Activated effector memory CD4-positive, alpha-beta T cell treated with Interleukin-2 at 50 U/mL for 16 hours (primary cell): ENCODE data around the gene SLC12A7.
"Not testable (repeated sequence)": the region's sequence is repeated elsewhere in the genome, so short reads cannot be mapped to it uniquely, and the experiment has no call there.

Source experiments
- DNase-seq: peaks from one replicate; pipeline ENCODE4 v3.0.0-alpha.2; 2020

Gene SLC12A7

DNA sequence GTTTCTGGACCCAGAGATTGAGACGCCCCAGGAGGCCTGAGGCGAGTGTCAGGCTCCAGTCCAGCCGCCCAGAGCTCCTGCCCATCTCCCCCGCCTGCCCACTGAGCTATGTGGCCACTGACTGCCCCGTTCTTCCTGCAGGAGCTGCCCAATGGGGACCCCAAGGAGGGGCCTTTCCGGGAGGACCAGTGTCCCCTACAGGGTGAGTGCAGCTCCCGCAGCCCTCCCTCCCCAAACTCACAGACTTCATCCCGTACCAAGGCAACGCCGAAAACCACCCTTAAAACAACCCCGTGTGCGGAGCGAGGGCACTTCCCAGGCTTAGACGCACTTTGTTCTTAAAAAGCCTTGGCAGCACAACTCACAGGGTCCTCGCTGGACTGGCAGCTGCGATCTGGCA, 79.9 kb downstream of the SLC12A7 start:
- no peak for DNase-seq

DNA sequence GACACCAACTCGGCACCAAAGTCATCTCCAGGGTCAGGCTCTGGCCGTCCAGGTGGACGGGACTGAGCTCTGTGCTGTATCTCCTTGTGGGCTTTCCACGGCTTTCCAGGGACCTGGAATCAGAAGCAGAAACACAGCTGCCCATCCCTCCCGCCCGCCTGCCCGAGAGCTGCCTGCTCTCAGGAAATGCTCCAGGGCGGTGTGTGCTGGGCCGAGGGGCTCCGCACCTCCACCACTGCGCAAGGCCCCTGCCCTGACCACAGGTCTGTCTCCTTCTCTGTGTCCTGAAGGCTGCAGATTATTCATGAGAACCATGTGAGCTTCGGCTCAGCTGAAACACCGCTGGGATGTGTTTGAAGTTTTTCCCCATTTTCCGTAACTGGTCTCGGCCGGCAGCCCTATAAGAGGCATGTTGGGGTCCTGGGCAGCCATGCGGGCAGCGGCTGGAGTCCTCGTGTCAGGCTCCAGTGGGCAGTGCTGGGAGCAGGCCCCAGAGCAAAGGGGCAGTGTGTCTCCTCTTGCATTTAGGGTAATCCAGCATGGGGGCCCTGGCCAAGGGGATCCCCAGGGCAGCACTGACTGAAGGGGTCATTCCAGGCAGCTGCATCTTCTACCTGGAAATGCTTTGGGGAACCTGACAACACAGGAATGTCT, 80.4 kb downstream of the SLC12A7 start:
- no peak for DNase-seq

DNA sequence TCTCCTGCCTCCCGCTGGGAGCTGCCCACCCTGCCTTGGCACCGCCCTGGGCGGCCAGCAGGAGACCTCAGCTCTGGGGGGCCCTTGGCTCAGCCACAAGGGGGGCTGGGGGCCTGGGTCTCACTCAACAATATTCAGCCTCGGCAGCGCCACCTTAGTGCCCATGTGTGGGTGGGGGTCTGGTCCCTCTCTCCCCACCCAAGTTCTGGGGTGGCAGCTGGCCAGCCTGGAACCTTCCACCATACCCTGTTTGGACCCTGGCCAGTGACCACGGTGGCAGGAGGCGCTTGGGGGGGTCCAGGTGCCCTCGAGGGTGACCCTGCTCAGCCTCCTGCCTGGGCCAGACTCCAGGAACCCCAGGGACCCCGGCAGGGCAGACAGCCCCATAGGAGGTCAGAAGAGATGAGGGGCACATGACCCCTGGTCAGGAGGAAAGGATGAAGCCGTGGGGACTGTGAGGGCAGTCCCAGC, 81.0 kb downstream of the SLC12A7 start:
- DNase-seq = no peak

DNA sequence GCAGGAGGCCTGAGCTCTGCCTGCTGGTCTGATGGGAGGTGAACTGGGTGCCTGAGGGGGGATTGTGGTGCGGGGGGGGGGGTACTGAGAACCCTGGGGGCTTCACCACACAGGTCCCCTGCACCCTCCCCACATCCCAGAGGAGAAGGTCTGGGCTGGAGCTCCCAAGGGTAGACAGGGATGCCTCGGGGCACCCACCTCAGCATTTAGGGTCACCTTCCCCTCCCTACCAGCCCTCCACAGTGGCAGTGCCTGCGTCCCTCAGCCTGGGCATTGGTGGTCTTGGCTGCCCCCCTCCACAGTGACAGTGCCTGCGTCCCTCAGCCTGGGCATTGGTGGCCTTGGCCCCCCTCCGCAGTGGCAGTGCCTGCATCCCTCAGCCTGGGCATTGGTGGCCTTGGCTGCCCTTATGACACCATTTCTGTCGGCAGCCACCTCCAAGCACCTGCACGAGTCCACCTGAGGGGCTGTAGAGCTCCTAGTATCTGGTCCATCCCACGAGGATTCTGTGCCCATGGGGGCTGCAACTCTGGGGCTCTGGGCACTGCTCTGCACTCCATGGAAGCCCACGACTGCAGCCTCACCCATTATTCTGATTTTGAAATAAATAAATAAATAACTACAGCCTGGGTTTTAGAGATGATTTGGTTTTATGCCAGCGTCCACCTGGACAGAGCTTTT, 81.8 kb downstream of the SLC12A7 start:
- DNase-seq = no peak

DNA sequence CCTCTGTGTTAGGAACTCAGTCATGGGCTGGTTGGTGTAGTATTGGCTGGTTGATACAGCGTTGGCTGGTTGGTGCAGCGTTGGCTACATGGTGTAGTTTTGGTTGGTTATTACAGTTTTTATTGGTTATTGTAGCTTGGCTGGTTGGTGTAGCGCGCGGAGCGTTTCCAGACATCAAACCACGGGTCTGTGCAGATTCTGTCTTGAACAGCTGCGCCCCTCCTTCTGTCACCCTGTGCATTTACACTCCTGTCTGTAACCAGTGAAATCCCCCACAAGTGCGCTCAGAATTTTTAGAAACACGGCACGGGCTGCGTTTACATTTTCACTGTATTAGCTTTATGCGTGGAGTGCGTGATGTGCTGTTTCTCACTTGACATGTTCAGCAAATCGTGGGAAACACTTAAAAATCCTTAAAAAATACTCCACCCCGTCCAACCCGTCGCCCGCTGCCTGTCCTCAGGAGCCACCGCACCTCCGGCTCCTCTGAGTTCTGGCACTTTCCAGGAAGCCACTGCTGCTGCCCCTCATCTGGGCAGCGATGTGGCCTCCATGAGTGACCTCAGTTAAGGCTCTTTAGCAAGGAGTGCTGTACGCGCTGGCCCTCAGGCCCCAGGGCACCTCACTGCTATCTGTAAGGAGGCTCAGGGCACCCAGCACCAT, 82.5 kb downstream of the SLC12A7 start:
- no peak for DNase-seq

DNA sequence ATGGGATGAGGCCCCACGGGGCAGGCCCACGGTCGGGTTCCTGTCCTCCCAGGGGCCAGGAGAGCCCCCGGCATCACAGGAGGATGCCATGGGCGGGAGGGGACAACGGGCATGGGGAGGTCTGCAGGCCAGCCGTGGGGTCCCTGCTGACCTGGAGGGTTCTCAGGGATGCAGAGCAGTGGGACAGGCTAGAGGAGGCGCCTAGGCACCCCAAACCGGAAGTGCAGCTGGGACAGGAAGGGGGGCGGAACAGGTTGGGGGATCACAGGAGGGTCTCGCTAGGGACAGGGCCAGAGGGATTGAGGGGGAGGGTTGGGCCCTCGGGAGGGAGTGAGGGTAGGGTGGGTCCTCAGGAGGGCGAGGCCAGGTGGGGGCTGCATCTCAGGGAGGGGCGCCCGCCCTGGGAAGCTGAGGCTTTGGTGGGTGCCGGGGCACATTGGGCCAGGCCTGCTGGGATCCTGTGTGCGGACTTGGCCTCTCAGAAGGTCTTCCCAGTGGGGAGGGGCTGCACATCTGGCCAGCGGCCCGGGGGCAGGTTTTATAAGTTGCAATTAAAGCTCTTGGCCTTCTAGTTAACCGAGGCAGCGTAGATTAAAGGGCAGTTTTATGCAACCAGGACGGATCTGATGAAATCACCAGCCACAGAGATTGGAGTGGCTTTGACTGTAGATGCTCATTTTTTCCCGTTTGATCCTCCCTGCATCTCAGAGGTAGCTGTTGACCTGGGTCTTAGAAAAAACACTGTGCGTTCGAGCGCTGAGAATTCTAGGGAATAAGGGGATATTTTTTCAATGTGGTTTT, 83.2 kb downstream of the SLC12A7 start:
- DNase-seq = no peak

DNA sequence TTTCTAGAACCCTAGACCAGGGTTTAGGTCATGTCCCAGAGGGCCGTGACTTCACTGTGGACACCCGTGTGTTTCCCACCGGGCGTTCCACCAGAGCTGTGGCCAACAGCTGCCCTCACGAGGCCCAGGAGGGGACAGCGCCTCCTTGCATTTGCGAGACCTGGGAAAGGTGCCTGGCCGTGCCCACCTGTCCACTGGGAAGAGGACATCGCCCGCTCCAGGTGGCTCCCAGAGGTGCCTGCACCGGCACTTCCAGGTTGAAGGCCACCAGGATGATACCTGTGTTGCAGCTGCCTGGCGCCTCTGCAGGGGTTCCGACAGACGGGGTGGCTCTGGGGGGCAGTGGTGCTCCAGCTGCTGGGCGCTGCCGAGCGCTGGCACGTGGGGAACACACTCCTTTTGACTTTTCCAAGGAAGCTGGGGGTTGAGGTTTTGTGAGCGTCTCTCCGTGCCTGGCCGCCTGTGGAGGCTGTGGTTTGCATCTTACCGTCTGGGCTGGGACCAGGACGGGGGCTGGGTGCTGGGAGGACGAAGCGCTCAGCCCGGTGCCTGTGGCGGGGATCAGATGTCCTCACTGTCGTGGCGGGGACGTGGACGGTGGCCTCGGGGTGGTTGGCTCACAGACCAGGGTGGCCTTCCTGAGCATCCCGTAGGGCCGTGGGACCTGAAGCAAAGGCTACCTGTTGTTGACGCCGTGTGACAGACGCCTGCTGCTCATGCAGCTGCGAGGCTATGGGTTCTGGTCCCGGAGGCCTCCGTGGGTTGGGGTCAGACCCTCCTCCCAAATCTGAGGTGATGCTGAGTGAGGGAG, 84.0 kb downstream of the SLC12A7 start:
- no peak for DNase-seq

DNA sequence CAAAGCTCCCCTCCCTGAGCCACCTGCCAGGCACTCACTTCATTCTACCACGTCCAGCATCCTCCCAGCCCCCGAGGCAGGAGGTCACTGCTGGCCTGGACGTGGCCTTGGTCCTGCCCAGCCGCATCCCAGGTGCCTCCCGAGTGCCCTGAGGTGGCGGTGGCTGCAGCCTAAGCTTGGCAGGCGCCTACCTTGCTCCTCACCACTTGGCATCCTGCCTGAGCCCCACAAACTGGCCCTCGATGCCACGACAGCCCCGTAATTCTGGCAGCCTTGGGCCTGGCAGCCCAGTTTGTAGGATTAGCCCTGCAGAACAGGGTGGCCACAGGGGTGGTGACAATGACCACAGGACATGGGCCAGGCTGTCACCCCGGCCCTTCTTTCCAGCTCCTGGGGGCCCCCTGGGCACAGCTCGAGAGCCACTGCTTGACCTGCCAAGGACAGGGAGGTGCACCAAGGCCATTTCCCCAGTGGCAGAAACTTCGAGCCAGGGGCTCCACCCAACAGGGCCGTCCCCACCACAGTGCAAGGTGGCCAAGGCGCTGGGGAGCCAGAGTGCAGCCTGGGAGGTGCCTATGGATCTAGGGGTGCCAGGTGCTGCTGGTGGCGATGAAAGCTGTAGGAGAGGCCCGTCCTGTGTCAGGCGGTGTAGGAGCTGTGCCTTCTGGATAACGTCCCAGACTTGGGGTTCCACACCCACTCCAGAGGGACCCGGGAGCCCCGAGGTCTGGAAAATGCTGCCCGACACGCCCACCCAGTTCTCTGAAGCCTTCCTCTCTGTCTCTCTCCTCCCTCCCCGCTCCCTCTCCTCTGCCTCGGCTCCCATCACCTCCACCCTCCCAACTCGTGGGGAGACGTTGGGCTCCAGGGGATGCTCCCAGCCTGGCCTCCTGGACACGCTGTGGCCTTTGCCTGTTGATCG, 84.9 kb downstream of the SLC12A7 start:
- DNase-seq = no peak

DNA sequence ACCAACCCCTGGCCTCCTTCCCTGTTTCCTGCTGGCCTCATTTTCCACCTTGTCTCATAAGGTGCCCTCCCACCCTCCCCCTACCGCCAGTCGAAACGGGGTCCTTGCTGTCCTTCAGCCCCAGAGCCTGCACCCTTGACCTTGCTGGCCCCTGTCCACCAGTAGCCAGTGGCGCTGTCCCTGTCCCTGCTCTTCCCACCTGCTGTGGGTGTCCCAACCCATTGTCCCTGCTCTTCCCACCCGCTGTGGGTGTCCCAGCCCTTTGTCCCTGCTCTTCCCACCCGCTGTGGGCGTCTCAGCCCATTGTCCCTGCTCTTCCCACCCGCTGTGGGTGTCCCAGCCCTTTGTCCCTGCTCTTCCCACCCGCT, 89.9 kb downstream of the SLC12A7 start:
- not testable (repeated sequence) for DNase-seq

DNA sequence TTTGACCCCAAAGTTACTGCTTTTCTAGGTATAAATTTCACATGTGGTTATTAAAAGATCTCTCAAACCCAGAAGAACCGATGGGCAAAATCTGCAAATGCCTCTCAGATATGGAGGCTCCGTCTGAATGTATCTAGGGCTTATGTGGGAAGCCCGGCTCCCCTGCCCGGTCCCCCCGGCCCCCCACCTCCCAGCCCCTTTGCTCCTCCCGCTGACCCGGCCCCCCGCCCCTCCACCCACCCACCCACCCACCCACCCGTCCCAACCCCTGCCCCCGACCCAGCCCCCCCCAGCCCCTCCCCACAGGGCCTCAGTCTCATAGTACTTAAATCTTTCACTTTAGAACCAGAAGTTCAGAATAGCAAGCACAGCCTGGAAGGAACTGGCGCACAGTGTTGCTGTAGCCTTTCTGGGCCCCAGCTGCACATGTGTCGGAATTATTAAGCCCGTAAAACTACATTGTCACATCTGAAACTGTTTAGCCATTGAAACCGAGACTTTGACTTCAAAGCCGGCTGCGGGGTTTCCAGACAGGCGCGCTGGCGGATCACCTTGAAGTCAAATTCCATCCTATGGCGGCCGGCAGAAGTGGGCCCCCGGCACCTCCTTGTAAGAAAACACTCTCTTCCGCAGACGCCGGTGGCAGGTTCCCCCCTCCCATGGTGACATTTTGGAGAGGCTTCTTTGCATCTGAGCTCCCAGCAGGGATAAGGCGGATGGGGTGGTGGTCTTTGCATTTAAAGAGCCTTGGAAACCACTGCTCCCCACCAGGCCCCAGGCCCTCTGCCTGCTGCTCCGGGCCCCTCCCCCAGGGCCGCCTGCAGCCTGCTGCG, 90.5 kb downstream of the SLC12A7 start:
- no peak for DNase-seq

DNA sequence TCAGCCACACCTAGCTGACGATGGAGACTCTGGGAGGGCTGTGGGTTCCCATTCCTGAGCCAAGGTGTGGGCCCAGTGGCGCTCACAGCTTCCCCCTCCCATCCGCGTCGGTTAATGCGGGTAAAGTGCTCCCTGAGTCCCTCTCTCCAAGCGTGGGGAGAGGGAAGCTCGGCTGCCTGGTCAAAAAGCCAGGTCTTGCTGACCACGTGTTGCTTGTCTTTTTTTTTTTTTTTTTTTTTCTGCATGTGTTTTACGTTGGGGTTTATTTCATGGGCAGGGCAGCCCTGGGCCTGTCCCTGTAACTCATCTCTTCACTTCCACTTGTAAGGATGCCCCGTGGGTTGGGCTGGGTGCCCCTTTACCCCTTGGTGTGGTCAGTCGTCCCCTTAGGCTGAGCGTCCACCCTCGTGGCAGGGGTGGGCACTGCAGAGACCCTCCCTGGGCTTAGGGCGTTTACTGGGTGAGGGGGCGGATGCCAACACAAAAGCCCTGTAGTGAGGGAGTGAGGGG, 91.4 kb downstream of the SLC12A7 start:
- DNase-seq = no peak

DNA sequence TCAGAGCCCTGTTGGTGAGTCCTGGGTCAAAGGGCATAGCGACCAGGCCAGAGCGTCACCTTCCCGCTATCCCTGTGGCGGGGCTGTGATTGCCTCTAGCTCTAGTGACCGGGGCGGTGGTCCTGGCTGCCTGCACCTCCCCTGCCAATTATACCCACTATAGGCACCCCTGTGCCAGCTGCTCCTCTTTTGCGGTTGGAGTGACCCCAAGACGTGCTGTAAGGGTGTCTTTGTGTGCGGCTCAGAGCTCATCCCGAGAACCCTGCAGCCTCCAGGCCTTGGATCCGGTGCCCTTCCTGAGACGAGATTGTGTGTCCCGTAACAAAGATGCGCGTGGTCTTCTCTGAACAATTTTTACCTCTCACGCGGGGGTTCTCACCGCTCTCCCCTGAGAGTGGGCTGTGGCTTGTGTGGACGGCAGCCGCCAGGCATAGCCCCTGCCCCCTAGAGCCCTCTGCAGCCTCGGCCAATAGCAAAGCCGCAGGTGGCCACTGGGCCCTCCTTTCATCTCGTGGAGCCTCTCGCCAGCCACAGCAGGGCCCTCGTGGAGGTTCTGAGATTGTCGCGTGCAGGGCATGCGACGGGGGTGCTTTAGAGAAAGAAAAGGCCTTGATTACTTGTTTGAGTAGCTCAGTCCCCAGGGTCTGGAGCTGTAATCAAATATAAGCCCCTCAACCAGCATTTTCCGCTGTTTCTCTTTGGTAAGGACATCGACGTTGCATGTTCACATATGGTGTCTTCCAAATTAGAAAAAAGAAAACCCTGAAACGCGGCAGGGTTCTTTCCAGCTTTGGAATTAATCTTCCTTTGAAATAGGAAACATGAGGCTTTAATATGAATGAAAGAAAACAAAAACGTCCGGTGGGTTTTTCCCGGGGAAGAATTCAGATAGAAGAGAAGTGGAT, 92.6 kb downstream of the SLC12A7 start:
- no peak for DNase-seq

DNA sequence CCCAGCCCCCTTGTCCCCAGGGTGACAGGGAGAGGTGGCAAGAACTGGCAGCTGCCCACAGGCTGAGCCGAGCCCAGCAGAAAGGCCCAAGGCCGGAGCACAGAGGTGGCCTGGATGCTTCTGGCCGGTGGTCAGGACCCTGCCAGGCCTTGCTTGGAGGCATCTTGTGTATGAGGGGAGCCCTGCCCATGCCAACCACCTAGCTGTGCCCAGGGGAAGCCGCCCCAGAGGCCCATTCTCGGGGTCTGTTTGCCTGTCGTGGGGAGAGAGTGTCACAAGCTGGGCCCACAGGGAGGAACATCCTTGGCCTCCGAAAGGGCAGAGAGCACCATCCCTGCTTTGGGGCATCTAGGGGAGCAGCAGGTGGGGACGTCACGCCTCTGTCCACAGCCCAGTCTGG, 93.3 kb downstream of the SLC12A7 start:
- DNase-seq = no peak

DNA sequence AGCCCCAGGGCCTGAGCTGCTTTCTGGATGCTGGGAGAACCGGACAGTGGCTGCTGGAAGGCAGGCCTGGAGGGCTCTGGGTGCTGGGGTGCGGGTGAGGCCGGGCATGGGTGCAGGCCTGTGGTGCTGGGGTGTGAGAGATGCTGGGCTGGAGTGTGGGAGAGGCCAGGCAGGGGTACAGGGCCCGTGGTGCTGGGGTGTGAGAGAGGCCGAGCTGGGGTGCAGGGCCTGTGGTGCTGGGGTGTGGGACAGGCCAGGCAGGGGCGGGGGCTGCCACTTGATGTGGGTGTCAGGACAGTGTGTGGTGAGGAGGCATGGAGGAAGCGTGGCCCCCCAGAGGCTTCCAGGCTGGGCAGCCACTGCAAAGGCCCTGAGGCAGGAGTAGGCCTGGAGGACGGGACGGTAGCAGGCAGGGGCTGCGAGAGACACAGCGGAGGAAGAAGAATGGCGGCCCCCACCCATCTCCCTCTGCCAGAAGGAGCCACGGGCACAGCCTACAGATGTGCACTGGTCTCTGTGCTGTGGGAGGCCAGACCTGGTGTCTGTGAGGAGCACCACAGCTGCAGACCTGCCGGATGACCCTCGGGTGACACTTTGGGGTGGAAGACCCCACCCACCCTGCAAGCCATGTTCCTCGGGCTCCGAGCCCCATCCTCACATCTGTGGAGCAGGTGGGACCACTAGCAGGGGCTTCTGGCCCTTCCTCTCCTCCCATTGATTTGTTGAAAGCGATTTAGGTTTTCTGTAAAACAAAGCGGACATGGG, 94.0 kb downstream of the SLC12A7 start:
- DNase-seq = no peak

DNA sequence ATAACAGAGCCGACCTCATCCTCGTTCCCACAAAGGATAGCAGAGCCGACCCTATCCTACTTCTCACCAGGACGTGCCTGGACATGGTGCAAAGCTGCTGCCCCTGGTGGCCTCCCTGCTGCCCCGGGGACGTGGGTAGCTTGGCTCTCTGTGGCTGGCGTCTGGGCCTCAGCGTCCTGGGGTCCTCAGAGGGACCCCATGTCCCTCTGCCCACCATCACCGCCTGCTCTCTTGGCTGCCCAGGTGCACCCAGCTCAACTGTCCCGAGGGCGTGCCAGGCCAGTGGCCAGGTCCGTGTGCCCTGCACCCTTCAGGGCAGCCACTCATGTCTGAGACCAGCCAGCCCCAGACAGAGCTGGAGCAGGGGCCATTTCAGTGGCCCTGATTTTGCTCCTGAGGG, 94.8 kb downstream of the SLC12A7 start:
- no peak for DNase-seq

DNA sequence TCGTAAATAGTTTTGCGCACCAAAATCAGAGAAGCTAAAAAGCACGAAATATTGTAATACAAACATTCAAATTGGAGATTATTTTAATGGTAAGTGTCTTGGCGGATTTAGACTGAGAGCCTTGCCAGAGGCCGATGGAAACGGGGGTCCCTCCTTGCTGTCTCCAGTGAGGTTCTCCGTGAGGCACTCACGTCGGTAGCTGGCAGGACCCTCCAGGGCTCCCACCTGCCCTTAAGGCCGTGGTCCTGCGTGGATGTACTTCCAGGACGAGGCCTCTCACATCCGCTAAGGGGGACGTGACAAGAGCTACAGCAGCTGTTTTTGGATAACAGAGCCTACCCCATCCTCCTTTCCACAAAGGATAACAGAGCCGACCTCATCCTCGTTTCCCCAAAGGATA, 95.4 kb downstream of the SLC12A7 start:
- DNase-seq = no peak

DNA sequence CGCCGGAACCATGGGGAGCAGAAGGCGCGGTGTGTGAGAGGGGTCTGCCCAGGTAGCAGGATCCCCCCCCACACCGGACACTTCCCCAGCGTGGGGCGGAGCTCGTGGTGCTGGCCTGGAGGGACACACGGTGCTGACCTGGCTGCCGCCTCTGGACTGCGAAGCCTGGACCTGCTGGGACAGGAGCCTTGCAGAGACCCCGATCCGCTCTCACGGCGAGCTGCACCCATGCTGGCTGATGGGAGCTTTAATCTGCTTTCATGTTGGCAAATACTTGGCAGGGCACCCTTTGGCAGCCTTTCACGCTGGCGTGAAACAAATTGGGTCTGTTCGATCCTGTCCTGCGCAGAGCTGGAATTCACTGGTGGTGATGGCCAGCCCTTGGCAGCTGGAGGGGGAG, 95.8 kb downstream of the SLC12A7 start:
- no peak for DNase-seq

DNA sequence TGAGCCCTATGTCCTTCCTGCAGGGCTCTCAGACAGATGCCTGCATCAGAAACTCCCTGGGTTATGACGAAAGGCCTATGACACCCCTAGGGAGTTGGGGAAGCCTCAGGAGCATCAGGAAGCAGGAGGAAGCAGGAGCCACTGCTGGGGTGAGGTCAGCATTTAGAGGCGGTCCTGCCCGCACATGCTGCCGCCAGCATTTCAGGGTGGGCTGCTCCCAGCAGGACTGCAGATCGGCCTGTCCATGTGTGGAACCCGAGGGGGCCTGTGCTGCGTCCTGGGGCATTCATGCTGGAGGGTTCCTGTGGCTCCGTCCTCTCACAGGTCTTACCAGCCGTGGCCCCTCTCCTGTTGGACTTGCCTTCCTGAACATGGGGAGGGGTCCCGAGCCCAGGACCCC, 96.4 kb downstream of the SLC12A7 start:
- DNase-seq = no peak
